ENCODE measurements around the gene TRIP6. TPM values are rescaled to one million over a fixed set of nuclear protein-coding genes. Genes with fewer than 3 reads are reported as not detected.

The TRIP6 gene
- polyA plus RNA-seq (ENCODE audit: insufficient read depth in 1 of 5, insufficient read length in 5 of 5, low replicate concordance in 1 of 5), result 100 to 1,000 TPM in 1 of 5 donors, 10 to 100 TPM in 4; 54.3 to 101 (median 69.5) TPM
- long read RNA-seq, donor 1, transcript TRIP6-201 (9 exons, 1,942 nt), result major isoform, 24 of 80 reads
- long read RNA-seq, donor 1, partial matches to known transcripts, result 53 of 80 reads
- long read RNA-seq, donor 1, other reads (novel, unspliced or antisense), result 0 of 80 reads
- long read RNA-seq, donor 2, transcript TRIP6-201 (9 exons, 1,942 nt), result major isoform, 12 of 21 reads
- long read RNA-seq, donor 2, partial matches to known transcripts, result 8 of 21 reads
- long read RNA-seq, donor 2, other reads (novel, unspliced or antisense), result 0 of 21 reads
- long read RNA-seq, donor 3, transcript TRIP6-201 (9 exons, 1,942 nt), result major isoform, 16 of 70 reads
- long read RNA-seq, donor 3, partial matches to known transcripts, result 53 of 70 reads
- long read RNA-seq, donor 3, other reads (novel, unspliced or antisense), result 0 of 70 reads
- long read RNA-seq, donor 4, transcript TRIP6-201 (9 exons, 1,942 nt), result major isoform, 7 of 22 reads
- long read RNA-seq, donor 4, partial matches to known transcripts, result 12 of 22 reads
- long read RNA-seq, donor 4, other reads (novel, unspliced or antisense), result 0 of 22 reads
- long read RNA-seq, donor 5, transcript TRIP6-201 (9 exons, 1,942 nt), result major isoform, 25 of 59 reads
- long read RNA-seq, donor 5, partial matches to known transcripts, result 34 of 59 reads
- long read RNA-seq, donor 5, other reads (novel, unspliced or antisense), result 0 of 59 reads
- long read RNA-seq, donor 6, transcript TRIP6-201 (9 exons, 1,942 nt), result major isoform, 24 of 68 reads
- long read RNA-seq, donor 6, partial matches to known transcripts, result 43 of 68 reads
- long read RNA-seq, donor 6, other reads (novel, unspliced or antisense), result 0 of 68 reads
- long read RNA-seq, donor 7, transcript TRIP6-209 (8 exons, 1,303 nt), result minor isoform, 7 of 61 reads
- long read RNA-seq, donor 7, transcript TRIP6-201 (9 exons, 1,942 nt), result major isoform, 23 of 61 reads
- long read RNA-seq, donor 7, partial matches to known transcripts, result 29 of 61 reads
- long read RNA-seq, donor 7, other reads (novel, unspliced or antisense), result 0 of 61 reads
- long read RNA-seq, donor 8, transcript TRIP6-201 (9 exons, 1,942 nt), result major isoform, 9 of 10 reads
- long read RNA-seq, donor 8, partial matches to known transcripts, result 0 of 10 reads
- long read RNA-seq, donor 8, other reads (novel, unspliced or antisense), result 0 of 10 reads

- peak; percentile 95 for DNase-seq
Measured at GRCh38 chr7:100867040-100867775, at the start of gene TRIP6. Gene TRIP6, plus strand, starts transcription at chr7:100867387. Its CDS starts 111 bp downstream, at chr7:100867498.

GRCh38 chr7:100818366-100818765, 48.8 kb upstream of the TRIP6 start:
- no peak for DNase-seq

- DNase-seq, result no peak
Measured at GRCh38 chr7:100818825-100819224, 48.4 kb upstream of the TRIP6 start.

DNA sequence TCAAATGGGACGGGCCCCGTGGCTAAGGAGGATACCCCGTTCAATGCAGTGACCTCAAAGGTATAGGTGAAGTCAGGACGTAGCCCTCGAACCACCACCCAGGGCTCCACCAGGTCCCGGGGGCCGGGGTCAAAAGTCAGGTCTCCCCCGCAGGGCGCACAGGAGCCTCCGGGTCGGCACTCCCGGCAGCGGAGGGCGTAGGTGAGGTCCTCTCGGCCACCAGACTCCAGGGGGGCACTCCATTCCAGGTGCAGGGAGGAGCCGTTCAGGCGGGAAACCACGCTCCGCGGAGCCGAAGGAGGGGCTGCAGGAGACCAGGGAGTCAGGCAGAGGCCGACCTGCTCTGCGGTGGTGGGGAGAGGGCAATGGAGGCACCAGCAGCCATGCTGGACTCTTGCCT, 47.6 kb upstream of the TRIP6 start:
- DNase-seq, result no peak

DNA sequence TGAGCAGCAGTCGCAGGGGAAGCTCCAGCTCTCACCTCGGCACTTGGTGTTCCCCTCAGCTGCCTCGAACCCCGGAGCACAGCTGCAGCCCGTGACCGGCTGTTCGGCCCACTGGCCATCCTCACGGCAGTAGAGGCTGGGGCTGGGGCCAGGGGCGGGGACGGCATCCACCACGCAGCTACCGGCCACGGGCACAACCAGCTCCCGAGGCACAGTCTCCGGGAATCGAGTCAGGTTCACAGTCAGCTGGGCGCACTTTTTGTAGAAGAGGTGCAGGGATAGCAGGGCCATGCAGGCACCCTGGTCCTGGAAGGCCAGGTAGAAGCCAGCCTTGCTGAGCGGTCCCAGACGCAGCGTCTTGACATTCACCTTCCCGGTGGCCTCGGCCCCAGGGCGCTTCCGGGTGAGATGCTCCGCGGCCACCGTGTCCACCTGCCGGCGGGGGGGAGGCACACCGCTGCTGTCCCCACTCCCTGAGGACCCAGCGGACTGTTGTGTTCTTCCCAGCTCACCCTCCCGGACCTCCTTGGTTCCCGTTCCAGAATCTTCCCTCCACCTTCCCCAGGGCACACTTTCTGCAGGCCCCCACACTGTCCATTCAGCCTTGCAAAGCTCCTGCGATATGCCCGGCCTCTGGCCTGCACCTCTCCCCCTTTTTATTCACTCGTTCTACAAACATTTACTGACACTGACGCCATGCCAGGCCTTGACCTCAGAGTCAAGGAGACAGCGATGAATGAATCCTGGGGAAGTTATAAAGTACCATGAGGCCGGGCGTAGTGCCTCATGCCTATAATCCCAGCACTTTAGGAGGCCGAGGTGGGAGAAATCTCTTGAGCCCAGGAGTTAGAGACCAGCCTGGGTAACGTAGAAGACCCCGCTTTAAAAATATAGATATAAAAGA, 44.7 kb upstream of the TRIP6 start:
- DNase-seq, result no peak

DNA sequence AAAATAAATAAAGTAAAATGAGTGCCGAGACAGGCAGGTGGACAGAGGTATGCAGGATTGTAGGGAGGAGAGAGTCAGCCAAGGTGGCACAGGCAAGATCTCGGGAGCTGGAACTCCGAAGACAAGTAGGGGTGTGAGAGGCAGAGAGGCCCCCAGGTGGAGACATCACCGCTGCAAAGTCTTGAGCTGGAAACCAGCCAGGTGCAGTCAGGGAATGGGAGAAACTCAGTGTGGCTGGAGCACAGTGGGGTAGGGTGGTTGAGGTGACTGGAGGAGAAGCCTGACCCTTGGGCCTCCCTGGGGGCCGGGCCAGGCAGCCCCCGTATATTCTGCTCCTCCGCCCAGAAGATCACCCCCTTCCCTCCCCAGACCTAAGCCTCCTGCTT, 44.1 kb upstream of the TRIP6 start:
- no peak for DNase-seq

DNA sequence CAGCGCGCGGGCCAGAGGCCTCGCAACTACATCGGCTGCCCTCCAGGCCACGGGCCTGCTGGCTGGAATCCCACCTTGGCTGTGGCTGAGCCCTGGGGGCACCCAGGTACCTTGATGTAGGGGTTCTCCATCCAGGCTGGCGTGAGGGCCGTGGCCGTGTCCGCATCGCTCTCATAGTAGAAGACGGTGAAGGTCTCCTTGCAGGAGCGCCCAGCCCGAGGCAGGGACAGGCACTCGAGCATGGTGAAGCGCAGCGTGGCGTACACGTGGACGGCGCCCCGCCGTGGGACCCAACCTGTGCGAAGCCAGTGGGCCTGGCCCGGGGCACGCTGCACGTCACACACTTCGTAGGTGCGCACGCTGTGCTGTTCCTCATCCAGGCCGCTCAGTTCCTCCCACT, 43.7 kb upstream of the TRIP6 start:
- DNase-seq, result no peak

DNA sequence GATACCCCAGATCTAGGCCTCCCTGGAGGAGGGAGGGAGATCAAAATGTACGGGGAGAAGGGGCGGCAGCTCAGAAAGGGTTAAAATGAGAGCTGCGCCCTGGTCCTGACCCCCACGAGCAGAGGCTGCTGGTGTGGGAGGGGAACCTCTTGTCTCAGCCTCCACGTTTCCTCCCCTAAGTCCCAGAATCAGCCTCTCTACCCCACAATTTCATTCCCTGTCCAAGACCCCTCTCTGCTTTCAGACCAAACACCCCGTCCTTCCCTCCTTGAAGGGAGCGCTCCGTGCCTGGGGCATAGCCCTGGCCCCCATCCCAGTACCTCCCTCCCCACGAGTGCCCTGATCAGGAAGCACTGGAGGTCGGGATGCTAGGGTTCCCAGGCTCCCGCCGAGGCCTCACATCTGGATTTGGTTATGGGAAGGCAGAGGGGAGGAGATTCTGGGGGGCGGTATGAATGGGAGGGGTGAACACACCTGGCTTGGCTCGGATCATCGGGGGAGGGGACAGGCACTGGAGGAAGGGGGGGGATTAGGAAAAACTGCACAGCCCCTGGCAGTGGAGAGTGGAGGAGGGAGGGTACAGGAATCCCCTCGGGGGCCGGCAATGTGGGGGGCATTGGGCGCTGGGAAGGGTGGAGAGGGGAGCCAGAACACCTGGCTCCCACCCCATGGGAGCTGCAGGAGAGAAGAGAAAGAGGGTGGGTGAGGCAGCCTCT, 42.5 kb upstream of the TRIP6 start:
- DNase-seq, result no peak

DNA sequence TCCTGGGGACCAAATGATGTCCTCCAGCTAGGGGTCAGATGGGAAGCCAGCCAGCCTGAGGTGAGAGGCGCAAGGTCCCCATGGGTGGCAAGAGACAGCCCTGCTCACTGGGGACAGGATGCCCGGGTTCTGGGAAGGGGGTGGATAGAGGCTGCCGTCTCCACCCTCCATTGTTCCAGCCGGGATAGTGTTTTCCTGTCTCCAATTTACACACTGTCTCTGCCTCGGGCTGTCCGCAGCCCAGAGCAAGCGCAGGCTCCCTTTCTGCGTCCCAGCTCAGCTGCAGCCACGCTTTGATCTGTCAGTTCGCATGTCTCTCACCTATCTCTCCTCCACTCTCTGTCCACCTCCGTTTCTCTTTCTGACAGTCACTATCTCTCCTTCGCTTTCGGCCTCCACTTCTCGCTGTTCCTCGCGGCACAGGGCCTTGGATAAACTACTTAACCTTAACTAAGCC, 41.9 kb upstream of the TRIP6 start:
- no peak for DNase-seq

DNA sequence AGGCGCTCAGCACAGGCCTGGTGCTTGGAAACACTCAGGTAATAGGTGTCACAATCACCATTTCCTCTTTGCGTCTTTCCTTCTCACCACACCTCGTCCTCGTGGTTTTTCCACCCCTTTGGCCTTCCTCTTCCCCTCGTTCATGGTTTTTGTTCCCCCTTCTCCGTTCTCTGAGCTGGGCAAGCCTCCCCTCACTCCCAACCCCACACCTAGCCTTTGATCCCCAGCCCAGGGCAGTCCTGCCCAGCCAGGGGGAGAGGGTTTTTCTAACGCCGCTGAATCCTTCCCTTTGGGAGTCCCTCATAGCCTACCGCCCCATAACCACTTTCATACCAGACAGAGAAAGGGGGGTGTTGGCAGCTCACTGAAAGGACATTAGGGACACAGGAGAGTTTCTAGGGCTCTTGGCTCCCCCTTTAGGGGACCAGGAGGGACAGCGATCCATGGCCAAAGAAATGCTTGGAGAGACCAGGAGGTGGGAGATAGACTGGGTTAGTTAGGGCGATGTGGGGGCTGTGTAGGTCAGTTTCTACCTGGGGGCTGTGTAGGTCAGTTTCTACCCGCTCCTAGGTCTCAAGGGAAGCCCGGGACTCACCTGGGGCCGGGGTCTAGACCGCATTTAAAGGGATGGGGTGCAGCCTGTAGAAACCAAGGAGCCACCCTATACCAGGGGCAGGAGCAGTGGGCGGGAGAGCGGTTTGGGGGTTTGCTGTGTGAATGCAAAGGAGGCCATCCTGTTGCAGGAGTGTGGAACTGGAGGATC, 41.3 kb upstream of the TRIP6 start:
- peak in 1 of 2 donors; percentile 62 for DNase-seq

DNA sequence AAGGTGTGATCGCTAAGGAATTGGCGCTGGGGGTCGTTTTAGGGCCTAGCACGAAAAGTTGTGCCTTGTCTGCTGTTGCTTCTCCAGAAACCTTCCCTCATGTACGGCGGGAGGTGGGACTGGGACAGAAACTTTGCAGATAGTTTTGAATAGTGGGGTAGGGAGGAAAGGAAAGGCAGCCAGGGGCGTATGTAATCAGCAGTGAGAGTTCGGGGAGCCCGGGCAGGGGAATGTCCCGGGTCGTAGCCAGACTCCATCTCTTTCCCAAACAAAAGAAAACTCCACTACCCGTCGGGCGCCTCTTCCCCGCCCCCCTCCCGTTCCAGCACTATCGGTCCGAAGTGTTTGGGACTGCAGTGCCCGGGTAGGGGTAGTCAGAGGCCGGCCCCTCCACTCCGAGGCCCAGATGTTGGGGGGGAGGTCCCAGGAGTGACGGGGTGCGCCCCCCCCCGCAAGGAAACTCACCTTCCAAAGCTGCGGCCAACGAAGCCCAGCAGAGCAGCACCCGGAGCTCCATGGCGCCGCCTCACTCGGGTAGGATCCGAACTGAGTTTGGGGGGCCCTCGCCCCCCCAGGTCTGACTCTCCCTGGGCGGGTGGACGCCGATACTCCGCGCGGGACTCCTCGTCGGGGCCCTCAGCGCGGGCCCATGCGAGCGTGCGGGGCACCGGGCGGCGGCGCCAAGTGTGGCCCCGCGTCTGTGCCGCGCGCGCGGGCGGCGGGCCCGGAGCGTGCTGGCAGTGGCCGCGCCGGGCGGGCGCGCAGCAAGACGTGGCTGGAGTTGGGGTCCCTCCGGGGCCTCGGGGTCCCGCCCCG, 40.5 kb upstream of the TRIP6 start:
- peak in 1 of 2 donors; percentile 28 for DNase-seq

- DNase-seq, result peak; percentile 92
Measured at GRCh38 chr7:100827330-100828226, 39.6 kb upstream of the TRIP6 start, which contains the start of gene EPHB4. Gene EPHB4, minus strand, starts transcription at chr7:100827523. Its CDS starts 493 bp downstream, at chr7:100827030.

DNA sequence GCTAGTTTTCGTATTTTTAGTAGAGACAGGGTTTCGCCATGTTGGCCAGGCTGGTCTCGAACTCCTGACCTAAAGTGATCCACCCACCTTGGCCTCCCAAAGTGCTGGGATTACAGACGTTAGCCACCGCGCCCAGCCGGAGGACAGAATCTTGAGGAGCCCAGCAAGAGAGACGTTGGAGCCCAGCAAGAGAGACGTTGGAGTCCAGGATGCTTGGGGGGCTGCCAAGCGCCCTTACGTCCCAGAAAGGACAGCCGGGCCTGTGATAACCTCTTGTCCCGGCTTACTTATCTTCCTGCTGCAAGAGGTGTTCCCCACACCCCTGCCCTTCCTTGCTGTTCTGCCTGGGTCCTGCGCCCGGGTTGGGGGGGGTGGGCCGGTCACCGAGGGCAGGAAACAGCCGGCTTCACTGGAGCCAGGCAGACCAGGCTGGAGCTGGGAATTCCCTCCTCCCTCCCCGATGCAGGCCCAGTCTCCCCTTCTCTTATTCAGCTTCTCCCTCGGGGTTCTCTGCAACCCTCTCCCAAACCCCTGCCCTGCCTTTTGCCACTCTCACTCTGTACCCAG, 38.0 kb upstream of the TRIP6 start:
- peak; percentile 42 to 44 for DNase-seq

- no peak for DNase-seq
Measured at GRCh38 chr7:100830396-100830795, 36.8 kb upstream of the TRIP6 start.

- no peak for DNase-seq
Measured at GRCh38 chr7:100832281-100832633, 34.9 kb upstream of the TRIP6 start.

All from right lung (tissue), 10 donors.